Testis (tissue), 2 donors: Measurements from ENCODE around the gene SCRT2.

Source experiments
- POLR2A ChIP-seq: fragments of 450-650 bp; IDR thresholded peaks from one replicate; pipeline ENCODE4 v1.6.1; 2017; ENCODE audit warnings: antibody characterized with exemption, mild to moderate bottlenecking, moderate library complexity
- TF ChIP-seq, protein P1 (sequence below), 3 experiments: fragments of 450-650 bp in 2 of 3; fragments of 200-600 bp in 1 of 3; sonication (generic) in 1 of 3; IDR thresholded peaks; one replicate each; pipeline ENCODE4 v1.5.1; 2016 to 2019; ENCODE audit warnings: antibody characterized with exemption in 3 of 3, mild to moderate bottlenecking in 2 of 3, moderate library complexity in 1 of 3

DNA sequence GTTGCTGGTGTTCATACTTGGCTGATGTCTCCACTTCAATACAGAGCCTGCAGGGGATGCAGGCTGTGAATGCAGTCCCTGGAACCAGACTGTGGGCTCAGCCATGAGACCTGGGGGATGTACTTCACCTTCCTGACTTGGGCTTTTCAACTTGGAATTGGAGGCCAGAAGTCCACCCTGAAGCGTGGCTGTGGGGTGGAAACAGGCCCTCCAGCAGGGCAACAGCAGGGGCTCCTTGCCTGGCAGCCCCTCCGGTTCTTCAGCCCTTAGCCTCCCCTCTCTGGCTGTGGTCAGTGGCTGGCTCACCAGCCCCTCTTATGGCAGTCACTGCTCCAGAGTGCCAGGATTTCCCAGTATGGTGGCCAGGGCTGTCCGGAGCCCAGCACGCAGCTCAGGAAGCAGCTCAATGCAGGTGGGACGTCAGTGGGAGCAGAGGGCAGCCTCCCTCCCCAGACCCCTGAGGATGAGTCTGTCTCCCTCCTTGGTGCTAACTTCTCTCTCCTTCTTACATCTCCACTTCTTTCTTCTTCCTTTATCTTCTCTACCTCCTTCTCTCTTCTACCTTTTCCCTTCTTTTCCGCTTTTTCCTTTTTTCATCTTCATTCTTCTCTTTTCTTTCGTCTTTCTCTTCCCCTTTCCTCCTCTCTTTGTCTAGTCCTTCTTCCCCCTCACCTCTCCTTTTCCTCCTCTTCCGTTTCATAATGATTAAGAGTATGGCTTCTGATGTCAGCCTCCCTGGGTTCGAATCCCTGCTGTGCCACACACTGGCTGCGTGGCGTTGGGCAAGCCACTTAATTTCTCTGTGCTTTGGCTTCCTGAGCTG, 47.4 kb upstream of the SCRT2 start:
- TF ChIP-seq, protein P1, sequence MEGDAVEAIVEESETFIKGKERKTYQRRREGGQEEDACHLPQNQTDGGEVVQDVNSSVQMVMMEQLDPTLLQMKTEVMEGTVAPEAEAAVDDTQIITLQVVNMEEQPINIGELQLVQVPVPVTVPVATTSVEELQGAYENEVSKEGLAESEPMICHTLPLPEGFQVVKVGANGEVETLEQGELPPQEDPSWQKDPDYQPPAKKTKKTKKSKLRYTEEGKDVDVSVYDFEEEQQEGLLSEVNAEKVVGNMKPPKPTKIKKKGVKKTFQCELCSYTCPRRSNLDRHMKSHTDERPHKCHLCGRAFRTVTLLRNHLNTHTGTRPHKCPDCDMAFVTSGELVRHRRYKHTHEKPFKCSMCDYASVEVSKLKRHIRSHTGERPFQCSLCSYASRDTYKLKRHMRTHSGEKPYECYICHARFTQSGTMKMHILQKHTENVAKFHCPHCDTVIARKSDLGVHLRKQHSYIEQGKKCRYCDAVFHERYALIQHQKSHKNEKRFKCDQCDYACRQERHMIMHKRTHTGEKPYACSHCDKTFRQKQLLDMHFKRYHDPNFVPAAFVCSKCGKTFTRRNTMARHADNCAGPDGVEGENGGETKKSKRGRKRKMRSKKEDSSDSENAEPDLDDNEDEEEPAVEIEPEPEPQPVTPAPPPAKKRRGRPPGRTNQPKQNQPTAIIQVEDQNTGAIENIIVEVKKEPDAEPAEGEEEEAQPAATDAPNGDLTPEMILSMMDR (IDR thresholded peaks at IDR 0.05) = no peak
- no peak for TF ChIP-seq POLR2A
